Loucy (cell line): ENCODE results near the gene CORO1C.

Experiments used
- H2AFZ ChIP-seq: fragments of 200-600 bp; sonication (generic); 2 replicates; pipeline ENCODE4 v1.6.0; 2016; ENCODE audit warnings: antibody characterized with exemption, mild to moderate bottlenecking, low read length, moderate library complexity
- H3F3A ChIP-seq: fragments of 200-600 bp; 2 replicates; pipeline ENCODE4 v1.6.0; 2016; ENCODE audit warnings: antibody characterized with exemption, low read depth, mild to moderate bottlenecking
- H3K27me3 ChIP-seq: fragments of 200-600 bp; sonication (generic); 2 replicates; pipeline ENCODE4 v1.6.1; 2014; ENCODE audit warnings: low read length, mild to moderate bottlenecking; ENCODE audit not compliant: insufficient read depth, poor library complexity, severe bottlenecking
- H3K36me3 ChIP-seq: fragments of 200-600 bp; sonication (generic); 2 replicates; pipeline ENCODE4 v1.6.1; 2016; ENCODE audit warnings: low read length; ENCODE audit not compliant: insufficient read depth
- H3K4me1 ChIP-seq: fragments of 200-600 bp; sonication (generic); 2 replicates; pipeline ENCODE4 v1.5.1; 2014; ENCODE audit warnings: low read length, mild to moderate bottlenecking; ENCODE audit not compliant: insufficient read depth, poor library complexity, severe bottlenecking
- H3K4me2 ChIP-seq: fragments of 200-600 bp; sonication (generic); 2 replicates; pipeline ENCODE4 v1.6.0; 2014; ENCODE audit warnings: antibody characterized with exemption, low read length, low read depth, mild to moderate bottlenecking; ENCODE audit not compliant: poor library complexity, severe bottlenecking
- H3K4me3 ChIP-seq: fragments of 200-600 bp; sonication (generic); 2 replicates; pipeline ENCODE4 v1.5.1; 2014; ENCODE audit warnings: low read length, mild to moderate bottlenecking, mixed read lengths; ENCODE audit not compliant: poor library complexity, severe bottlenecking
- H3K79me2 ChIP-seq: fragments of 200-600 bp; sonication (generic); 2 replicates; pipeline ENCODE4 v1.6.1; 2014; ENCODE audit warnings: low read length; ENCODE audit not compliant: insufficient read depth
- H3K9ac ChIP-seq: fragments of 200-600 bp; sonication (generic); 2 replicates; pipeline ENCODE4 v1.6.0; 2014; ENCODE audit warnings: mild to moderate bottlenecking, low read depth, low read length, moderate library complexity; ENCODE audit not compliant: poor library complexity, severe bottlenecking
- H3K9me2 ChIP-seq: fragments of 200-600 bp; sonication (generic); replicated peaks from 2 replicates; pipeline ENCODE4 v1.6.1; 2016; ENCODE audit warnings: low read depth, low read length, mixed read lengths
- H3K9me3 ChIP-seq: fragments of 200-600 bp; sonication (generic); 2 replicates; pipeline ENCODE4 v1.6.1; 2014; ENCODE audit warnings: mild to moderate bottlenecking, antibody characterized with exemption, low read length, low read depth; ENCODE audit not compliant: insufficient read depth
- H4K20me1 ChIP-seq: fragments of 200-600 bp; sonication (generic); 2 replicates; pipeline ENCODE4 v1.6.0; 2014; ENCODE audit warnings: antibody characterized with exemption, low read length, mild to moderate bottlenecking; ENCODE audit not compliant: insufficient read depth, poor library complexity, severe bottlenecking
- EZH2phosphoT487 ChIP-seq: fragments of 200-600 bp; IDR thresholded peaks from 2 replicates; pipeline ENCODE4 v1.6.1; 2018; ENCODE audit warnings: antibody characterized with exemption, mild to moderate bottlenecking, moderate library complexity, borderline replicate concordance
- TF ChIP-seq, protein P1 (sequence below): fragments of 200-600 bp; sonication (generic); conservative IDR thresholded peaks from 2 replicates; pipeline ENCODE4 v1.5.1; 2014; ENCODE audit warnings: mild to moderate bottlenecking, antibody characterized with exemption, low read length

The CORO1C gene

DNA sequence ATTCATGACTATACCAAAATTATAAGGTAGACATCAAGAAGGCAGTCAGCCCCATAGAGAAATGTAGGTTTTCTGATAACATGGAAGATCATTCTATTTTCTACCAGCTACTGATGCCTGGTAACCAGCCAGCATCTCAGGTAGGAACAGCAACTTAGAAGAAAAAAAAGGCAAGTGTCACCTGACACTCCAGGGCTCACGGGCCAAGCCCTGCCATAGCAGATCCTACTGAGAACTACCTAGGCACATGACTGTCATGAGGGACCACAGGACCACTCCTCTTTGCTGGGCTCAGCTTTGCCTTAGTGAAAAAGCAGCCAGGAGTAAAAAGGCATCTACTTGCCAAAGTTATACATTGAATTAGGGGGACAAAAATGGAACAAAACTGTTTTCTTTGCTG lies 33.4 kb downstream of the CORO1C start:
- Histone ChIP-seq H3K9me2 (no peaks in the 10 kb centered on the region), H4K20me1 (peaks cover 10% of the 10 kb centered on the region), H3K79me2 (peaks cover 92% of the 10 kb centered on the region), H2AFZ (no peak overlapping the region), H3K27me3 (no peaks in the 10 kb centered on the region), H3K9ac (no peak overlapping the region), H3K4me1 (peaks cover 52% of the 10 kb centered on the region), H3K9me3 (no peaks in the 10 kb centered on the region), H3K4me3 (no peak overlapping the region), H3K4me2 (no peak overlapping the region), H3F3A (peaks cover 4% of the 10 kb centered on the region; the same call in 1 of the 2 replicates), H3K36me3 (peaks cover 47% of the 10 kb centered on the region; the same call in 1 of the 2 replicates)
- TF ChIP-seq, protein P1, sequence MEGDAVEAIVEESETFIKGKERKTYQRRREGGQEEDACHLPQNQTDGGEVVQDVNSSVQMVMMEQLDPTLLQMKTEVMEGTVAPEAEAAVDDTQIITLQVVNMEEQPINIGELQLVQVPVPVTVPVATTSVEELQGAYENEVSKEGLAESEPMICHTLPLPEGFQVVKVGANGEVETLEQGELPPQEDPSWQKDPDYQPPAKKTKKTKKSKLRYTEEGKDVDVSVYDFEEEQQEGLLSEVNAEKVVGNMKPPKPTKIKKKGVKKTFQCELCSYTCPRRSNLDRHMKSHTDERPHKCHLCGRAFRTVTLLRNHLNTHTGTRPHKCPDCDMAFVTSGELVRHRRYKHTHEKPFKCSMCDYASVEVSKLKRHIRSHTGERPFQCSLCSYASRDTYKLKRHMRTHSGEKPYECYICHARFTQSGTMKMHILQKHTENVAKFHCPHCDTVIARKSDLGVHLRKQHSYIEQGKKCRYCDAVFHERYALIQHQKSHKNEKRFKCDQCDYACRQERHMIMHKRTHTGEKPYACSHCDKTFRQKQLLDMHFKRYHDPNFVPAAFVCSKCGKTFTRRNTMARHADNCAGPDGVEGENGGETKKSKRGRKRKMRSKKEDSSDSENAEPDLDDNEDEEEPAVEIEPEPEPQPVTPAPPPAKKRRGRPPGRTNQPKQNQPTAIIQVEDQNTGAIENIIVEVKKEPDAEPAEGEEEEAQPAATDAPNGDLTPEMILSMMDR = no peak
- TF ChIP-seq EZH2phosphoT487 = no peak

DNA sequence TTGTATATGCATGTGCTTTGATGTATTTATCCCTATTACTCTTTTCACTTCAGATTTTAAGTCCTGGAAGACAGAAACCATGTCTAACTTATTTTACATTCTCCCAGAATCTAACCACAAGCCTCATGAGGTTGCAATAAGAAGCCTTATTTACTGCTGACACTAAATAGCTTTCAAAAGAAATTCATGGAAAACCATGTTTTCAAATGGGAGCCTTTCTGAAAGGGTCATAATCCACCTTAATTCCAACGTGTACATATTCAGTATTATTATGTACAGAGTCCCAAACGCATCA lies 34.4 kb downstream of the CORO1C start:
- peak overlapping the region; percentile 63 for H3K9ac ChIP-seq
- peaks cover 87% of the 10 kb centered on the region for H3K79me2 ChIP-seq
- H3K27me3 ChIP-seq = no peaks in the 10 kb centered on the region
- H2AFZ ChIP-seq = no peak overlapping the region
- H3K4me2 ChIP-seq = peak overlapping the region; percentile 64
- H3K4me1 ChIP-seq = peaks cover 49% of the 10 kb centered on the region
- H3K36me3 ChIP-seq = peaks cover 47% of the 10 kb centered on the region; the same call in 1 of the 2 replicates
- no peaks in the 10 kb centered on the region for H3K9me2 ChIP-seq
- peaks cover 3% of the 10 kb centered on the region for H4K20me1 ChIP-seq
- peak overlapping the region; percentile 22 for H3K4me3 ChIP-seq
- H3F3A ChIP-seq = peaks cover 4% of the 10 kb centered on the region; the same call in 1 of the 2 replicates
- no peak for TF ChIP-seq EZH2phosphoT487
- TF ChIP-seq, protein P1 = no peak
- H3K9me3 ChIP-seq = no peaks in the 10 kb centered on the region

DNA sequence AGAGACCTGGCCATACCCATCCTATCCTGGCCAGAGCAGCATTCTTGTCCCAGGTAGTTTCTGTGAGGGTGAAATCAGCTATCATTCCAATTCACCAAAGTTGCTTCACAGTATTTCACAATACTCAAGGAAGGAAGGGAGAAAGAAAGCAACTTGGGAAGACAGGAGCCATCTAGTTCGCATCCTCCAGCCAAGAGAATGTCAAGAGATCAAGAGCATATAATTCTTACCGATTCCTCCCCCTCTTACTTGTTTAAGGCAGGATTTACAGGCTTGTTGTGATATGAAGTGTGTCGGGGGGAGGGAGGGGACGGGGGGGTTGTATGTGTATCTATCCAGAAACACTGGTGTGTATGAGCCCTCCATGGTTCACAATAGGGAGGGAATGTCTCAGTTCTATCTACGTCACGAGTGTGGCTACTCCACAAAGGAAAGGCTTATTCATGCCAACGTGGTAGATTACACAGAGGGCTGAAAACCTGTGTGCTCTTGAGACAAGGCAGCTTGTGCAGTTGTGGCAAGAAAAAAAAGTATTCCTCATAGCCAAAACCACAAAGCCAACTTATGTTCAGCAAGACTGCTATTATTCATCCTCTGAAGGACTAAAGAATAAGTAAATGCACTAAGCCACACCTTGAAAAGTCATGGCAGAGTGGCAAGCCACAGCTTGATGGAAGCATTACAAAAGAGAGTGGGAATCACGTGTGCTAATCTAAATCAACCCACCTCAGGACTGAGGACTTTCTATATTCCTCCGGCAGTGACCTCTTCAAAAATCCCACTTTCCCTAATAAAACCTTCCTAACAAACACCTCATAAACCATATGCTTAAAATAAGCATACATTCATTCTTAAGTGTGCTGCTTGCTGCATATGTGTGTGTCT lies 35.0 kb downstream of the CORO1C start:
- Histone ChIP-seq H3K4me1 (peaks cover 49% of the 10 kb centered on the region), H3F3A (peaks cover 5% of the 10 kb centered on the region), H3K79me2 (peaks cover 82% of the 10 kb centered on the region), H3K27me3 (no peaks in the 10 kb centered on the region), H3K36me3 (peaks cover 47% of the 10 kb centered on the region; the same call in 1 of the 2 replicates), H4K20me1 (peaks cover 3% of the 10 kb centered on the region), H3K9me3 (no peaks in the 10 kb centered on the region), H3K4me3 (peak overlapping the region; percentile 36), H3K9me2 (no peaks in the 10 kb centered on the region), H3K9ac (peak overlapping the region; percentile 63), H3K4me2 (peak overlapping the region; percentile 64), H2AFZ (no peak overlapping the region)
- no peak for TF ChIP-seq EZH2phosphoT487
- TF ChIP-seq, protein P1 = no peak
